ENCODE measurements around the gene HOXA5. TPM values are rescaled to one million over a fixed set of nuclear protein-coding genes. Genes with fewer than 3 reads are reported as not detected.

Gene HOXA5
- total RNA-seq, 1 donor = 10.8 TPM

DNA sequence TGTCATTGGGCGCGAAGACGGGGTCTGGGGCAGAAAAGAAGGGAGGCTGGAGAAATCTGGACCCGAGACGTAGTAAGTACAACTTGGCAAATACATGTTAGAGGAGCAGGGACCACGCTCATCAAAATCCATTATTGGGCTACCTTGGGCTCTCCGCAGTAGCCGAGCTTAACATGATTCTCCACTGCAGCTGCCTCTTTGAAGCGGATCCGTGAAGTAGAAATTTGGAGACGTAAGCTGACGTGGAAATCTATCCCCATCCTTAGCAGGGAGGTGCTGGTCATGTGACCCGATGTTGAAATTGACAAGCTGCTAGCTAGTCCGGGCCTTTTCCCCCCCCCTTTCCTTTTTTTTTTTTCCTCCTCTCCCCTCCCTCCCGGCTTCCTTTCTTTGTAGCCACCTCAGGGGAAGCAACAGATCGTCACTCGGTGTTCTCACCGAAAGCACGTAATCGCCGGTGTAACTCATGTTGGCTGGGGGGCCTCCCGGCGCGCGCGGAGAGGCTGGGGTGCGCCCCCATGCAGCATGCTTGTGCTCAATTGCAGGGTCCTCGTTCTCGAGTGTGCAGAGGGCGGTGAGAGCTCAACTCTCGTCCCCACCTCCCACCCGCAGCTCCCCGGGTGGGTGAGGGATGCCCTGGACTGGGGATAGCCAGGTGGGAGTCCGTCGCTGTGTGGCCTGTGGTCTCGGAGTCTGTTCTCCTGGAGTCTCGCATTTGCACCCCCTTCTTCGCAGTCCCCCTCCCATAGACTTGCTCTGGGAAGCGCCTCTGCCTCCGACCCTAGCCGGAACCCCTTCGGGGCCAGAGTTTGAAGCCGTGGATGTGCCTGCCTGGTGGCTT is 41.8 kb upstream of the HOXA5 start, which contains the start of gene HOXA11:
TSS of gene HOXA11 (minus strand) at position 220 of the 841 bp plus-strand sequence. CDS start at position 132, 88 bp downstream.
- DNase-seq (ENCODE audit: low read depth) = peak; percentile 99
- TF ChIP-seq, protein P1, sequence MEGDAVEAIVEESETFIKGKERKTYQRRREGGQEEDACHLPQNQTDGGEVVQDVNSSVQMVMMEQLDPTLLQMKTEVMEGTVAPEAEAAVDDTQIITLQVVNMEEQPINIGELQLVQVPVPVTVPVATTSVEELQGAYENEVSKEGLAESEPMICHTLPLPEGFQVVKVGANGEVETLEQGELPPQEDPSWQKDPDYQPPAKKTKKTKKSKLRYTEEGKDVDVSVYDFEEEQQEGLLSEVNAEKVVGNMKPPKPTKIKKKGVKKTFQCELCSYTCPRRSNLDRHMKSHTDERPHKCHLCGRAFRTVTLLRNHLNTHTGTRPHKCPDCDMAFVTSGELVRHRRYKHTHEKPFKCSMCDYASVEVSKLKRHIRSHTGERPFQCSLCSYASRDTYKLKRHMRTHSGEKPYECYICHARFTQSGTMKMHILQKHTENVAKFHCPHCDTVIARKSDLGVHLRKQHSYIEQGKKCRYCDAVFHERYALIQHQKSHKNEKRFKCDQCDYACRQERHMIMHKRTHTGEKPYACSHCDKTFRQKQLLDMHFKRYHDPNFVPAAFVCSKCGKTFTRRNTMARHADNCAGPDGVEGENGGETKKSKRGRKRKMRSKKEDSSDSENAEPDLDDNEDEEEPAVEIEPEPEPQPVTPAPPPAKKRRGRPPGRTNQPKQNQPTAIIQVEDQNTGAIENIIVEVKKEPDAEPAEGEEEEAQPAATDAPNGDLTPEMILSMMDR (IDR thresholded peaks at IDR 0.05; ENCODE audit: insufficient read depth, low read depth, low read length) = no peak
- peak within 1 kb of the TSS; percentile 67 for H3K4me3 ChIP-seq (ENCODE audit: low read depth, low read length)

DNA sequence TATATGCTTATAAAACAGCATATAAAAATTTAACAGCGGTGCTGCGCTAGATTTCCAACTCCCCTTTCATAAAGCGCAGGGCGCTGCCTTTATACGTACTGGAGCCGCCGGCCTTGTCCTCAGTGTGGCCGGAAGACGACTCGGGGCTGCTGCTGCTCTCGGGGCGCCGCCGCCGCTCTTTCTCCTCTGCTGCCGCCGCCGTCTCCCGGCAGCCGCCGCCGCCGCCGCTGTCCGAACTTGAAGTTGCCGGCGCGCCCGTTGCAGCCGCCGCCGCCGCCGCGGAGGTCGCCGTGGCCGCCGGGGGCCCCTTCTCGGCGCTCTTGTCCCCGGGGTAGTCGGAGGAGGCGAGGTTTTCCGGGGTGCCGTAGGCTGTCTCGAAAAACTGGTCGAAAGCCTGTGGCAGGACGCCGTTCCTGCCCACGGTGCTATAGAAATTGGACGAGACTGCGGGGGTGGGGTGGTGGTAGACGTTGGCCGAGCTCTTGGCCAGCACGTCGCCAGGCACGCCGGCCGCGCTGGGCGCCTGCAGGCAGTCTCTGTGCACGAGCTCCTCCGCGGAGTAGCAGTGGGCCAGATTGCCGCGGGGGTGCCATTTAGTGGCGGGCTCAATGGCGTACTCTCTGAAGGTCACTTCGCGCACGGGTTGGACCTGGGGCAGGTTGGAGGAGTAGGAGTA is 41.0 kb upstream of the HOXA5 start:
- TF ChIP-seq, protein P1 (IDR thresholded peaks at IDR 0.05; ENCODE audit: insufficient read depth, low read depth, low read length) = no peak
- peak overlapping the region; percentile 67 for H3K4me3 ChIP-seq (ENCODE audit: low read depth, low read length)
- peak; percentile 43 for DNase-seq (ENCODE audit: low read depth)

DNA sequence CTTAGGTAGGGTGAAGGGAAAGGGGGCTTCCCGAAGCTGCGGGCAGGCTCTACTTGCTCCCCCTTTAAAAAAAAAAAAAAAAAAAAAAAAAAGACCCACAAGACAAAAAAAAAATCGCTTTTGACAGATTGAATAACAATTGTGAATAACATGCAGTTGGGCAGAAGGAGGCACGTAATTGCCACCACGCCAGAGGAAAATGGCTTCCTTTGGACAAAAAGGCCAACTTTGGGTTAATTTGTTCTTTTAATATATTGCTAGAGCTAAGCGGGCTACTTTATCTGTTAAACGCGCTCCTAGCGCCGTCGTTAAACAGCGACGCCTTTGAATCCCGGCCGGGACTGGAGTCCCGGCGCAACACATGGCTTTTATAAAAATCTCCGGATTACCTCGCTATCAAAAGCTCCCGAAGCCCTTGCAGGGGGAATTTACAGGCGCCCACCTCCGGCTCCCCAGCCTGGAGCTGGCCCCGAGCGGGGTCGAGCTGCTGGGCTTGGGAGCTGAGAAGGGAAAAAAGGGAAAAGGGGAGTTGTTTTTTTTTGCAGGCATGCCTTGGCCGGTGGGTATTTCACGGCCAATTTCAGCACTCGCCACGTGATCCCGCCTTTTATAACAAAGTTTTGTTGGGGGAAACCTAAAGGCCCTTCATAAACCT is 40.3 kb upstream of the HOXA5 start:
- TF ChIP-seq, protein P1 (IDR thresholded peaks at IDR 0.05; ENCODE audit: insufficient read depth, low read depth, low read length) = no peak
- peak; percentile 36 for DNase-seq (ENCODE audit: low read depth)
- peak overlapping the region; percentile 67 for H3K4me3 ChIP-seq (ENCODE audit: low read depth, low read length)

DNA sequence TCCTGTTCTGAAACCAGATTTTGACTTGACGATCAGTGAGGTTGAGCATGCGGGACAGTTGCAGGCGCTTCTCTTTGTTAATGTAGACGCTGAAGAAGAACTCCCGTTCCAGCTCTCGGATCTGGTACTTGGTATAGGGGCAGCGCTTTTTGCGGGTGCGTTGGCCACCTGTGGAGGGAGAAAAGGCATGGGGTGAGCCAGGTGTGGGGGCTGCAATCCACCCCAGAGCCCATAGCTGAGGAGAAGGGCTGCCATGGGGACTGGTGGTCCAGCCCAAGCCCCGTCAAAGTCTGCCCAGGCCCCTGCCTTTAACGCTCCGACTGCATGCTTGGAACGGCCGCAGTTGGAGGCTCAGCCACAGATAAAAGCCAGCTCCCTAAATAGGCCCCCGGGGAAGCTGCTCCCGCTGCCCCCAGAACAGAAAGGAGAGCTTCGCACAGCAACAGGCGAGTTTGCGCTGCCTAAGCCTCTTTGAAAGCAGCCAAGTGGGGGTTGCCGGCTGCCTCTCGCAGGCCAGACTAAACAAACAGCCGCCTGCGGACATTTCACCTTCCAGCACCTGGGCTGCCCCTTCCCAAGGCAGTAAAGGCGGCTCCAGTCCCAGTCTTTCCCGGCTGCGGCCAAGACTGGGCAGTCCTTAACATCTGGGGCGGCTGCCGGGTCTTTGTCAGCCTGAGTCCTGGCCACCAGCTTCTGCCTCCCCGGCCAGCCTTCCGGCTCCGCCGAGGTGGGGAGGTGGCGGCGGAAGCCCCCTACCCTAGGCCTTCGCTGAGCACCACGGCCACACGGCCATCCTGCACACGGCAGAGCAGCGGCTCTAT is 39.6 kb upstream of the HOXA5 start:
- TF ChIP-seq, protein P1 (IDR thresholded peaks at IDR 0.05; ENCODE audit: insufficient read depth, low read depth, low read length) = no peak
- peak; percentile 58 for DNase-seq (ENCODE audit: low read depth)
- H3K4me3 ChIP-seq (ENCODE audit: low read depth, low read length) = peak overlapping the region; percentile 67

DNA sequence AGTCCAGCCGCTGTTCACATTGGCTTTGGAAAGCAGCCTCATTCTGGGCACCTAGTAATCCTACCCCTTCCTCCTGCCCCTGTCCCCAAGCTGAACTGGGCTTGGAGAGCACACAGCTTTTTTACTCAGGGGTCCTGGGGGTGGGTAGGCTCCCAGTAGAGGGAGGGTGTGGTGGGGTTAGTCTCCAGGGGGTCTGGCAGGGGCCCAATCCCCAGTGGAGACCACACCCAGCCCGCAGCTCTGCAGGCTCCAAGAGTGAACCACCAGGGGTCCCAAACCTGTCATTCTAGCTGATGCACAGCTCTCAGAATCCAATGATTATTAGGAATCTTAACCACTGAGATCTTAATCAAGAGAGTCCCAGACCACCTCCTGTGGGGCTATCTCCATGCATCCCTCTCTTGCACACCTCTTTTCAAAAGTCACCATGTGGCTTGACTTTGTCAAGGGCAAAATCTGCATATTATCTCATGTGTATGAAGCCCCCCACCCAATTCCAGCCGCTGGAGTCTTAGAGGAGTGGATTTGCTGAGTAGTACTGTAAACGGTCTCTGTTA is 38.9 kb upstream of the HOXA5 start:
- H3K4me3 ChIP-seq (ENCODE audit: low read depth, low read length) = peak overlapping the region; percentile 67
- TF ChIP-seq, protein P1 (IDR thresholded peaks at IDR 0.05; ENCODE audit: insufficient read depth, low read depth, low read length) = peak; percentile 20

More for the DNA sequence above, 38.9 kb upstream of the HOXA5 start:
- peak; percentile 26 for DNase-seq (ENCODE audit: low read depth)

All from fibroblast of villous mesenchyme (primary cell).